Hematopoietic multipotent progenitor cell treated with erythropoietin and hydrocortisone succinate and interleukin-3 and kit ligand, for 8 days (in vitro differentiated cells): ENCODE results near the gene TMEM132D.

ENCODE experiments used
- DNase-seq: peaks from one replicate; pipeline ENCODE4 v3.0.0-alpha.2; 2015

TMEM132D gene

GRCh38 chr12:129409281-129409680, 494.5 kb downstream of the TMEM132D start:
- no peak for DNase-seq

GRCh38 chr12:129404556-129404955, 499.3 kb downstream of the TMEM132D start:
- DNase-seq: no peak

GRCh38 chr12:129401572-129401971, 502.3 kb downstream of the TMEM132D start:
- DNase-seq: no peak

DNA sequence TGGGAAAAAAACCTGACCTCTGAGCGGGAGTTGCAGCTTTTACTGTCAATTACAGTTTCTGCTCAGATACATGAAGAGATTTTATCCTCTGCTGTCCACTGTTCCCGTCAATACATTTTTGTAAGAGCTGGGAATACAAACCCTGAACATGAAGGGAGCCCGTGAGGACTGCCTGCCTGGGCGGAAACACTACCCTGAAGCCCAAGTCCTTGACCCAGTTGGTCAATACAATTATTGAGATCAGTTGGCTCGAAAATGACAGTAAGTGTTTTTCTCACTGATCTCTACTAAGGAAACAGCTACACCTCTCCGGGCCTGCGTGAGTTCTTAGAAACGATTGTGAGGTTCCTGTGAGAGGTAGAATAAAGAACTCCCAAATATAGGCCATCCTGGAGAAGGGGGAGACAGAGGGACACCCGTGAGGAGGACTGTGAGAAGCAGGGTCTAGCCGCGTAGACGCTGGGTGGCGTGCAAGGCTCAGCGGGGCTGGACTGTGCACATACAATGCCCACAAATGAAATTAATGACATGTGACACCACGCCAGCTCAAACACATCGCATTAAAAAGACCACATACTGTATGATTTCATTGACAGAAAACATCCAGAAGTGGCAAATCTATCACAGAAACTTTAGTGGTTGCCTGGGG, 509.5 kb downstream of the TMEM132D start:
- DNase-seq: no peak

- DNase-seq: no peak
Observed at GRCh38 chr12:129393357-129393937, 510.4 kb downstream of the TMEM132D start.

DNA sequence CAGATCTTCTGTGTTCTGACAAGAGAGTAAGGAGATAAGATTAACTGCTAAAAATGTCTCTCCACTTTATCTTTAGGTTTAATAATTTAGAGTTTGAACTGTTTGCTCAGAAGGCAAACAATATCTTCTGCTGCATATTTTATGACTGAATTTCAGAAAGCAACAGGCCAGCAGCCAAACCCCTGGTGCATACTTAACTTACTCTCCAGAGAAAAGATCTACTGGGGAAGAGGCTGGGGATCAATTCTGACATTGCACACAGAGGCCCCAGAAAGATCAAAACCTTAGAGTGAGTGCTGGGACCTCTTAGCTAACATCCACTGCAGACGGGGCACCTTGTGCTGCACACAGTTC, 518.2 kb downstream of the TMEM132D start:
- DNase-seq: no peak

DNA sequence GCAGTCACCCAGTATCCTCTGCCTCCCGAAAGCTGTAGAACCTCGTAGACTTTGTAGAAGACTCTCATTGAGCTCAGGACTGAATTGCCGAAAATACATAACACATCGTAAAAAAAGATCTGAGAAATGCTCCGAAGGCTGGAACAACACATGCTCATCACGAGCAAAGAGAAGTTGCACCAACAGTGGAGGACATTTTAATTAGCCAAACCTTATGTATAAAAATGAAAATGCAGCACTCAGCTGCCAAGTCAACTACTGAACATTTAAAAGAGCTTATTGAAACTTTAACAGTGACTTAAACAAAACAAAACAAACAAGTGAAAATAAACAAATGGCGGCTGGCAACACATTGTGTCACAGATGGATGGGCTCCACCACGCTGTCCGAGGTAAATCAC, 519.9 kb downstream of the TMEM132D start:
- DNase-seq: no peak

DNA sequence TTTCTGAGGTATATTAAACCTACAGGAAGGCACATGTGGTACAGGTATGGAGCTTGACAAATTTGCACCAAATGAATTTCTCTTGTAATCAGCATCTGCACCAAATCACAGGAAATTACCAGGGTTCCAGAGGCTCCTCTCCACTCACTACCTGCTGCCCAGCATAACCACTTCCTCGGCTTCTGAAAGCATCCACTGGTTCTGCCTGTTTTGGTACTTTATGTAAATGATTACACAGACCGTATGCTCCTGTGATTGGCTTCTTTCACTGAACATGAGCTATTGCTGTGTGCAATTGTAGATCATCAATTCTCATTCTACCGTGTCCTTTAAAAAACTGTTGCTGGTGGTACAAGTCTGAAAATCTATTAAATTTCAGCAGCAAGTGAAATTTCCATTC, 522.1 kb downstream of the TMEM132D start:
- no peak for DNase-seq

DNA sequence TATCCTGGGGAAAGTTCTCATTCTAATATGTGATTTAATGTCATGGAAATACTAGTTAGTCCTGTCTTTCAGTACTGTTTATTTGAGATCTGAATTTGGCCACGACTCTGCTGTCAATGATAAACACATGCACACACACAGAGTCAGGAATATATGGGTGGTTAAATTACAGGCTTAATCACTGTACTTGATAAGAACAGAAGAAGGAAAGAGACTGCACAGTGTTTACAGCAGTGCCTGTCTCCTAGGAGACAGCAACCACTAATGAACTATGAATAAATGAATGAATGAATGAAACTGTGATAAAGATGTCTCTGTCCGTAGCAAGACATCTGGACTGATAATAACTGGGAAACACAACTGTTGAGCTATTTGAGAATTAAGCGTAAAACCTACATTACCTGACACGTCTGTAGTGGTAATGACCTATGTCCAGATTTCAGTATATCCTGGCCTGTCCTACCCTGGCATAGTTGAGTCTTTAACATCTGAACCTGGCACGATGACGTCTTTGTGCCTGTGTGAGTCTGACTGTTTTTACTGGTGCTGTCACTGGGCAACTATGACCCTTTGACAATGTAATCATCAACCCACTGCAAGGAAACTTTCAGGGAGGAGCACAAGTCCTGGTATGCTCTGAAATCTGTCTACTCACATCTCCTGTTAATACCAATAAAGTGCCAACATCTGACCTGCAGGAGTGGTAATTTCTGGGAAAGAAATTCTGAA, 524.6 kb downstream of the TMEM132D start:
- no peak for DNase-seq

DNA sequence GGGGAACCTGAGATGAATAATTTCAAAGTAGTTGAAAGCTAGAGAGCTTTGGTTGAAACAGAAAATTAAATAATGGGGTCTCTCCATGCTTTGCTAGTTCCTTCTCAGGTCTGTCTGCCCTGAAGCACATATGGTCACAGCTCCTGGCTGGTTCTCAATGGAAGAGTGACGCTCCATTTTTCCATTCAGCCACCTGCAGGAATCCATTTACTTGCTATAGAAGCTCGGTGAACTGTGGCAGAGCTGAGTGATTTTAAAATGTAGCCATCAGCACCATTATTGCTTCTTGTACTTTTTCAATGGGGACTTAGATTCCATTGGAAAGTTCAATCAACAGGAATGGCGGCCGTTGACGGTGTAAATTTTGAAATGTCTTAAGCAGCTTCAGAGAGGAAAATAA, 525.3 kb downstream of the TMEM132D start:
- DNase-seq: no peak

- DNase-seq: no peak
Observed at GRCh38 chr12:129373746-129374145, 530.1 kb downstream of the TMEM132D start.

- no peak for DNase-seq
Observed at GRCh38 chr12:129372876-129373275, 530.9 kb downstream of the TMEM132D start.

GRCh38 chr12:129372348-129372747, 531.5 kb downstream of the TMEM132D start:
- DNase-seq: no peak

DNA sequence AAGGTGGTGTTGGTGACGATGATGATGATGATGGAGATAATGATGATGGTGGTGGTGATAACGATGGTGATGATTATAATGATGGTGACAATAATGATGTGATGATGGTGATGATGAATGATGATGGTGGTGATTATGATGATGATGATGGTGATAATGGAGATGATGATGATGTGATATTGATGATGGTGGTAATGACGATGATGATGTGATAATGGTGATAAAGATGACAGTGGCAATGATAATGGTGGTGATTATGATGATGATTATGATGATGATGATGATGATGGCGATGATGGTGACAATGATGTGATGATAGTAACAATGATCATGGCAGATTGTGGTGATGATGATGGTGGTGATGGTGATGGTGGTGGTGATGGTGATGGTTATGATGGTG, 532.6 kb downstream of the TMEM132D start:
- DNase-seq: no peak

- no peak for DNase-seq
Observed at GRCh38 chr12:129366656-129367055, 537.2 kb downstream of the TMEM132D start.

- DNase-seq: no peak
Observed at GRCh38 chr12:129363041-129363440, 540.8 kb downstream of the TMEM132D start.

GRCh38 chr12:129357233-129357632, 546.6 kb downstream of the TMEM132D start:
- DNase-seq: no peak

DNA sequence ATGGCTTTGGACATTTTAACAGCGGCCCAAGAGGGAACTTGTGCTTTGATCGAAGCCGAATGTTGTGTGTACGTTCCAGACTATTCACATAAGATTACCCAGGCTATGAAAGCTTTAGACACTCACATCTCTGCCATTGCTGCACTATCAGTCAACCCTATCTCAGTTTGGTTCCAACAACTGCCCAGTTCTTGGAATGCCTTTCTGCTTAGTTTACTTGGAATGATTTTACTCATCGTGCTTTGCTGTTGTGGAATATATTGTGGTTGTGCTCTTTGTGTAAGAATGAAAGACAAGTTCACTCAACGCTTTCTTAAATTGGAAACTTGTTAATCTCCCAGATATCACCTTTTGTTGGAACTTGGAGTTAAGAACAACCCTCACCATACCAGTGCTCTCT, 552.3 kb downstream of the TMEM132D start:
- no peak for DNase-seq

GRCh38 chr12:129339336-129339735, 564.5 kb downstream of the TMEM132D start:
- DNase-seq: no peak

- DNase-seq: no peak
Observed at GRCh38 chr12:129337413-129337812, 566.4 kb downstream of the TMEM132D start.

- DNase-seq: no peak
Observed at GRCh38 chr12:129335773-129336172, 568.1 kb downstream of the TMEM132D start.

GRCh38 chr12:129332286-129332685, 571.5 kb downstream of the TMEM132D start:
- DNase-seq: no peak

- DNase-seq: no peak
Observed at GRCh38 chr12:129331356-129332085, 572.3 kb downstream of the TMEM132D start.

DNA sequence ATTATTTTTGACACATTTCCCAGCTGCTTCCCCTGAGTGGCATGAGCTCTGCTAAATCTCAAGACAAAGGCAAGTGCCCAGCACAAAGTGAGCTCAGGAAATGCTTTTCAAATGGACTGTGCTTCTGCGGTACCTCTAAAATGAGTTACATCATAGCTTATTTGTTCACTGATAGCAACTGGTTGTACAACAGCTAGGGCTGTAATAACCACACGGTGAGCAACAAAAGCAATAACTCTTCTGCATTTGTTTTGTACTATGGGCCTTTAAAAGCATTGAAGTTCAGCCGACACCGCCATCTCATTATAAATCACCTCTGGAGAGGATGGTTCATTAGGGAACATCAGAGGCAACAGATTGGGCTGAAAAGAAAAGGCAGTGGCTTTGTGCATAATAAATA, 575.6 kb downstream of the TMEM132D start:
- DNase-seq: no peak
